ENCODE data around the gene KRTAP10-11. TPM values are rescaled to one million over a fixed set of nuclear protein-coding genes. Genes with fewer than 3 reads are reported as not detected.

The KRTAP10-11 gene
- polyA plus RNA-seq, 3 donors: not detected

- no peak overlapping the region for H2AFZ ChIP-seq (ENCODE audit: insufficient read depth, low read depth, low read length, poor library complexity, severe bottlenecking)
- no peaks in the 10 kb centered on the region for H3K36me3 ChIP-seq (replicated peaks in 1 of 2; ENCODE audit: control insufficient read depth in 1 of 2, insufficient read depth in 2 of 2, low read length in 2 of 2)
- no peaks in the 10 kb centered on the region for H3K9me3 ChIP-seq (replicated peaks in 1 of 2; ENCODE audit: control insufficient read depth in 1 of 2, insufficient read depth in 1 of 2, low read length in 2 of 2)
- no peak overlapping the region for H3K9ac ChIP-seq (ENCODE audit: insufficient read depth, low read length, poor library complexity, severe bottlenecking)
- no peaks in the 10 kb centered on the region for H3K4me1 ChIP-seq (ENCODE audit: control insufficient read depth in 1 of 2, insufficient read depth in 2 of 2, low read length in 2 of 2)
- no peaks in the 10 kb centered on the region for H3K27me3 ChIP-seq (ENCODE audit: control insufficient read depth in 2 of 2, insufficient read depth in 2 of 2, low read length in 2 of 2)
- H3K4me2 ChIP-seq (replicated peaks; ENCODE audit: extremely low read depth, low read length, poor library complexity, severe bottlenecking): no peak overlapping the region
- 91% methylated on average over 8 of the region's 11 CpGs for WGBS (ENCODE audit: insufficient coverage)
- H4K20me1 ChIP-seq (ENCODE audit: insufficient read depth, low read length): no peaks in the 10 kb centered on the region
- intact Hi-C loops (cut with micrococcal nuclease): no loop called here
- no peak for DNase-seq
- no peak overlapping the region for H3K4me3 ChIP-seq (replicated peaks in 1 of 3; ENCODE audit: low read depth in 2 of 3, low read length in 3 of 3)
- Mint-ChIP-seq H3K27ac (no peak overlapping the region), H3K4me1 (no peaks in the 10 kb centered on the region), H3K27me3 (ENCODE audit: low read depth in 3 of 3) (peaks cover 5 to 18% (median 10%) of the 10 kb centered on the region in 3 donors), H3K9me3 (peaks cover 0 to 7% (median 0%) of the 10 kb centered on the region in 7 donors), H3K4me3 (no peak overlapping the region), H3K36me3 (no peaks in the 10 kb centered on the region)
- no peak overlapping the region for H3K27ac ChIP-seq (ENCODE audit: low read depth in 1 of 2, low read length in 2 of 2)
- TF ChIP-seq, protein P1, sequence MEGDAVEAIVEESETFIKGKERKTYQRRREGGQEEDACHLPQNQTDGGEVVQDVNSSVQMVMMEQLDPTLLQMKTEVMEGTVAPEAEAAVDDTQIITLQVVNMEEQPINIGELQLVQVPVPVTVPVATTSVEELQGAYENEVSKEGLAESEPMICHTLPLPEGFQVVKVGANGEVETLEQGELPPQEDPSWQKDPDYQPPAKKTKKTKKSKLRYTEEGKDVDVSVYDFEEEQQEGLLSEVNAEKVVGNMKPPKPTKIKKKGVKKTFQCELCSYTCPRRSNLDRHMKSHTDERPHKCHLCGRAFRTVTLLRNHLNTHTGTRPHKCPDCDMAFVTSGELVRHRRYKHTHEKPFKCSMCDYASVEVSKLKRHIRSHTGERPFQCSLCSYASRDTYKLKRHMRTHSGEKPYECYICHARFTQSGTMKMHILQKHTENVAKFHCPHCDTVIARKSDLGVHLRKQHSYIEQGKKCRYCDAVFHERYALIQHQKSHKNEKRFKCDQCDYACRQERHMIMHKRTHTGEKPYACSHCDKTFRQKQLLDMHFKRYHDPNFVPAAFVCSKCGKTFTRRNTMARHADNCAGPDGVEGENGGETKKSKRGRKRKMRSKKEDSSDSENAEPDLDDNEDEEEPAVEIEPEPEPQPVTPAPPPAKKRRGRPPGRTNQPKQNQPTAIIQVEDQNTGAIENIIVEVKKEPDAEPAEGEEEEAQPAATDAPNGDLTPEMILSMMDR (IDR thresholded peaks at IDR 0.05): no peak
- no peaks in the 10 kb centered on the region for H3K79me2 ChIP-seq (ENCODE audit: insufficient read depth, low read length)
These were observed 34.9 kb downstream of the KRTAP10-11 start for GRCh38 chr21:44681152-44681551.

DNA sequence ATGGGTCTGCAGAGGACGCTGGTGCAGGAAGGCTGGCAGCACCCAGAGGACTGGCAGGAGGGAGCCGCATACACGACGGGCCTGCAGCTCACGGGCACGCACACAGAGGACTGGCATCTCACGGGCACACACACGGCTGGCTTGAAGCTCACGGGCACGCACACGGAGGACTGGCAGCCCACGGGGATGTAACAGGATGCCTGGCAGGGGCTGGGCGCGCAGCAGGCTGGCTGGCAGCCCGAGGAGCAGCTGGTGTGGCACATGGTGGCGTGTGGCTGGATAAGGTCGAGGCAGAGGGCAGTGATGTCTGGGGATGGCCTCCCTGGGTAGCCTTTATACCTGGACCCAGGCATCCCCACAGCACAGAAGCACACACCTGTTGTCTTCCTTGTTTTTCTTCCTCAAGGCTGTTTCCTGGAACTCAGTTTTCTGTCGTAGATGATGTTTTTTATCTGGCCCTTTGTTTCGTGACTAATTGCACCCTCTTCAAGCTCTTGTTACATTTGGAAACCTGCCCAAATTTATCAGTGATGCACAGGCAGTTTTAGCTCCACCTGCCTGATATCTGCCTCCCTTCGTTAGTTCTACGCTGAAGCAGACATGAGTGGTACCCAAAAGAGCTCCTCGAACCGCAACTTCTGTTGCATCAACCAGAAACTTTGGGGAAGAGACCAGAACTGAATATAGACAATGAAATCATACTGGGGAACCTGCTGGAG lies 35.8 kb downstream of the KRTAP10-11 start, which contains the start of gene KRTAP12-1:
Gene KRTAP12-1 (minus strand): TSS at position 303 of the 719 bp plus-strand sequence. CDS start 40 bp downstream, at position 263.
- no peak for DNase-seq

More for the DNA sequence above, 35.8 kb downstream of the KRTAP10-11 start, which contains the start of gene KRTAP12-1:
- peaks cover 5 to 22% (median 11%) of the 10 kb centered on the region in 3 donors for H3K27me3 Mint-ChIP-seq (ENCODE audit: low read depth in 3 of 3)
- H3K36me3 Mint-ChIP-seq: no peaks in the 10 kb centered on the region
- H3K4me1 Mint-ChIP-seq: no peaks in the 10 kb centered on the region
- H3K4me2 ChIP-seq (replicated peaks; ENCODE audit: extremely low read depth, low read length, poor library complexity, severe bottlenecking): no peak within 1 kb of the TSS
- 90% methylated on average over 19 of the region's 23 CpGs for WGBS (ENCODE audit: insufficient coverage)
- no peak within 1 kb of the TSS for H3K4me3 ChIP-seq (replicated peaks in 1 of 3; ENCODE audit: low read depth in 2 of 3, low read length in 3 of 3)
- intact Hi-C loops (cut with micrococcal nuclease): no loop called here
- no peak within 1 kb of the TSS for H3K27ac ChIP-seq (ENCODE audit: low read depth in 1 of 2, low read length in 2 of 2)
- H4K20me1 ChIP-seq (ENCODE audit: insufficient read depth, low read length): no peaks in the 10 kb centered on the region
- H3K4me1 ChIP-seq (ENCODE audit: control insufficient read depth in 1 of 2, insufficient read depth in 2 of 2, low read length in 2 of 2): no peaks in the 10 kb centered on the region
- no peaks in the 10 kb centered on the region for H3K9me3 ChIP-seq (replicated peaks in 1 of 2; ENCODE audit: control insufficient read depth in 1 of 2, insufficient read depth in 1 of 2, low read length in 2 of 2)
- H3K36me3 ChIP-seq (replicated peaks in 1 of 2; ENCODE audit: control insufficient read depth in 1 of 2, insufficient read depth in 2 of 2, low read length in 2 of 2): no peaks in the 10 kb centered on the region
- no peaks in the 10 kb centered on the region for H3K79me2 ChIP-seq (ENCODE audit: insufficient read depth, low read length)
- no peak within 1 kb of the TSS for H3K4me3 Mint-ChIP-seq
- H3K9ac ChIP-seq (ENCODE audit: insufficient read depth, low read length, poor library complexity, severe bottlenecking): no peak within 1 kb of the TSS
- H3K27ac Mint-ChIP-seq: no peak within 1 kb of the TSS
- no peak within 1 kb of the TSS for H2AFZ ChIP-seq (ENCODE audit: insufficient read depth, low read depth, low read length, poor library complexity, severe bottlenecking)
- peaks cover 0 to 5% (median 0%) of the 10 kb centered on the region in 7 donors for H3K9me3 Mint-ChIP-seq
- TF ChIP-seq, protein P1 (IDR thresholded peaks at IDR 0.05): no peak
- no peaks in the 10 kb centered on the region for H3K27me3 ChIP-seq (ENCODE audit: control insufficient read depth in 2 of 2, insufficient read depth in 2 of 2, low read length in 2 of 2)
